EL (cell line): ENCODE measurements around the gene CSH2.

Source experiments
- DNase-seq: peaks from one replicate; pipeline ENCODE4 v3.0.0-alpha.2; 2016

The CSH2 gene

GRCh38 chr17:63832455-63832854 is 41.0 kb downstream of the CSH2 start:
- DNase-seq = no peak

- DNase-seq = no peak
These were observed 41.5 kb downstream of the CSH2 start for GRCh38 chr17:63832014-63832413.

GRCh38 chr17:63831505-63831904 is 42.0 kb downstream of the CSH2 start:
- DNase-seq = no peak

DNA sequence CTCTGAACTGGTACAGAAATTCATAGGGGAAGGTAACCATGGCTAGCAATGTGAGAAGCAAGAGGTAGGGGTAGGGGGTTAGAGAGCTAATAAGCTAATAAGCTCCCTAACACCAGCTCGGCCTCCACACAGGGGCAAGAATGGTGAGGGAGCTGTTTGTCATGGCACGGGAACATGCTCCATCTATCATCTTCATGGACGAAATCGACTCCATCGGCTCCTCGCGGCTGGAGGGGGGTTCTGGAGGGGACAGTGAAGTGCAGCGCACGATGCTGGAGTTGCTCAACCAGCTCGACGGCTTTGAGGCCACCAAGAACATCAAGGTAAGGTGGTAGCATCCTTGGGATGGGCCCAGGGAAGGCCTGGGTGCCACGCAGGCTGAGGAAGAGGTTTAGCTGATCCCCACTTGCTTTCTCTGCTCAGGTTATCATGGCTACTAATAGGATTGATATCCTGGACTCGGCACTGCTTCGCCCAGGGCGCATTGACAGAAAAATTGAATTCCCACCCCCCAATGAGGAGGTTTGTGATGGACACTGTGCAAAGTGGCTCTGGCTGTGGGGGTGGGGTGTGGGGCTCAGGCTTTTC is 42.5 kb downstream of the CSH2 start:
- DNase-seq = no peak

DNA sequence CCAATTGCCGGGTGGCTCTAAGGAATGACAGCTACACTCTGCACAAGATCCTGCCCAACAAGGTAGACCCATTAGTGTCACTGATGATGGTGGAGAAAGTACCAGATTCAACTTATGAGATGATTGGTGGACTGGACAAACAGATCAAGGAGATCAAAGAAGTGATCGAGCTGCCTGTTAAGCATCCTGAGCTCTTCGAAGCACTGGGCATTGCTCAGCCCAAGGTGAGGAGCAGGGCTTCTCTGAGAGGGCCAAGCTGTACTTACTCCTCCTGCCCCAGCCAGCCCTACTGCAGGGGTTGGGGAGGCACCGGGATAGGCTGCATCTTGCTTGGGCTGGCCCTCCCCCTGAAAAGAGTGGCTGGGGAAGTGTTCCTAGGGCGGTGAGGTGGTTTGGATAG is 43.2 kb downstream of the CSH2 start:
- no peak for DNase-seq

DNA sequence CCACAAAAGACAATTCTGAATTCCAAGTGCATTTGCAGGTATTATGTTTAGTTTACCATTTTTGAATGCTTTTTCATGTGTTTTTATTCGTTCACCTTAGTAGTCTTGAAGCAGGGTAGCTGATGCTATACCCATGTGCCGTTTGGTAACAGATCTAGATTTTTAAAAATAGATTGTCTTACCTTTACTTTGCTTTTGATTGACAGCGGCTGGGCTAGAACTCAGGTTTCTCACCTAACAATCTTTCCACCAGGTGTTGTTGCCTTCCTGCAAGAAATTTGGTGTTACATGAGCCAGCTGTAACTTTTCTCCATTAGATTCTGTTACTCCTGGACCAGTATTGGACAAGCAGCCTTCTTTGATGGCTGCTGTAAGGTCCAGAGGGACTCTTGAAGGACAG is 44.5 kb downstream of the CSH2 start:
- DNase-seq = no peak

DNA sequence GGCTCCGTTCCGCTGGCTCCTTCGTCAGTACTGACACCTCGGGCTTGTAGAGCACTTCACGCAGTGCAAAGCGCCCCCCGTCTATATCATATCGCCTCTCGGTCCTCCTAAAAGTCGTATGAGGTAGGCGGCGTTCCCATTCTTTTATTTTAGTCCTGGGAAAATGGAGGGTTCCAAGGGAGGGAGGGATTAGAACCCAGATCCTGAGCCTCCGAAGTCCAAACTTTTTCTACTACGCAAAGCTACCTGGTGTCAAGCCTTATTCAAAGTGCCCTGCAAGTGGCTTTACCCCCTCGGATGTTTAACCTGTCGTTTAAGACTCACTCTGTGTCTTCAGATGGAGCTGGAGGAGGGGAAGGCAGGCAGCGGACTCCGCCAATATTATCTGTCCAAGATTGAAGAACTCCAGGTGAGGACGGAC is 45.7 kb downstream of the CSH2 start:
- no peak for DNase-seq

GRCh38 chr17:63827002-63827800 is 46.3 kb downstream of the CSH2 start, which contains the start of the genes FTSJ3 and PSMC5:
FTSJ3 (minus strand) TSS chr17:63827663; CDS start chr17:63826902, 761 bp downstream.
PSMC5 (plus strand) TSS chr17:63827431; CDS start chr17:63827491, 60 bp downstream.
- peak; percentile 96 for DNase-seq

GRCh38 chr17:63826468-63827001 is 46.9 kb downstream of the CSH2 start:
- DNase-seq = peak; percentile 35

GRCh38 chr17:63824362-63824761 is 49.1 kb downstream of the CSH2 start:
- no peak for DNase-seq

- no peak for DNase-seq
These were observed 49.7 kb downstream of the CSH2 start for GRCh38 chr17:63823659-63824331.

- DNase-seq = no peak
These were observed 50.9 kb downstream of the CSH2 start for GRCh38 chr17:63822537-63822936.
